ENCODE measurements around the gene ADAT3. TPM values are rescaled to one million over a fixed set of nuclear protein-coding genes. Genes with fewer than 3 reads are reported as not detected.

Gene ADAT3
- total RNA-seq, 3 donors from 2014 or later (not counting 1 experiment from before 2014, with no cell fraction given): 13.0 to 20.9 (median 13.1) TPM

GRCh38 chr19:1907563-1908363 lies 2.6 kb downstream of the ADAT3 start:
- H3K4me1 ChIP-seq (ENCODE audit: control insufficient read depth, insufficient read depth, low read length): peaks cover 62% of the 10 kb centered on the region
- ATAC-seq: no peak
- no peak overlapping the region for H3K4me3 Mint-ChIP-seq
- H3K27ac ChIP-seq (ENCODE audit: low read length): no peak overlapping the region
- no peaks in the 10 kb centered on the region for H3K9me3 ChIP-seq (ENCODE audit: control insufficient read depth, insufficient read depth, low read length)
- H3K27ac Mint-ChIP-seq: peak overlapping the region in 1 of 2 donors; percentile 8
- H3K4me1 Mint-ChIP-seq: peaks cover 25 to 35% of the 10 kb centered on the region in 2 donors
- H3K27me3 ChIP-seq (ENCODE audit: control insufficient read depth, insufficient read depth, low read length): no peaks in the 10 kb centered on the region
- intact Hi-C loops (cut with micrococcal nuclease): no loop called here
- TF ChIP-seq CTCF (IDR thresholded peaks at IDR 0.05): no peak
- DNase-seq: no peak
- no peaks in the 10 kb centered on the region for H3K36me3 Mint-ChIP-seq
- H3K27me3 Mint-ChIP-seq (ENCODE audit: low read depth in 2 of 2): no peaks in the 10 kb centered on the region
- H3K36me3 ChIP-seq (ENCODE audit: control insufficient read depth, insufficient read depth, low read length): no peaks in the 10 kb centered on the region
- H3K4me3 ChIP-seq (ENCODE audit: low read length): no peak overlapping the region
- 86% methylated on average over 43 of the region's 43 CpGs for WGBS (ENCODE audit: insufficient coverage)
- no peaks in the 10 kb centered on the region for H3K9me3 Mint-ChIP-seq

GRCh38 chr19:1908364-1908678 lies 3.1 kb downstream of the ADAT3 start:
- H3K27ac ChIP-seq (ENCODE audit: low read length): no peak overlapping the region
- H3K27ac Mint-ChIP-seq: peak overlapping the region; percentile 69 to 73
- H3K27me3 ChIP-seq (ENCODE audit: control insufficient read depth, insufficient read depth, low read length): no peaks in the 10 kb centered on the region
- 98% methylated on average over 13 of the region's 13 CpGs for WGBS (ENCODE audit: insufficient coverage)
- peaks cover 25 to 35% of the 10 kb centered on the region in 2 donors for H3K4me1 Mint-ChIP-seq
- intact Hi-C loops (cut with micrococcal nuclease): no loop called here
- H3K4me3 ChIP-seq (ENCODE audit: low read length): no peak overlapping the region
- H3K36me3 Mint-ChIP-seq: no peaks in the 10 kb centered on the region
- no peak overlapping the region for H3K4me3 Mint-ChIP-seq
- DNase-seq (no peak), ATAC-seq (no peak)
- H3K27me3 Mint-ChIP-seq (ENCODE audit: low read depth in 2 of 2): no peaks in the 10 kb centered on the region
- H3K36me3 ChIP-seq (ENCODE audit: control insufficient read depth, insufficient read depth, low read length): peaks cover 3% of the 10 kb centered on the region
- no peaks in the 10 kb centered on the region for H3K9me3 ChIP-seq (ENCODE audit: control insufficient read depth, insufficient read depth, low read length)
- TF ChIP-seq CTCF (IDR thresholded peaks at IDR 0.05): no peak
- H3K9me3 Mint-ChIP-seq: no peaks in the 10 kb centered on the region
- peaks cover 58% of the 10 kb centered on the region for H3K4me1 ChIP-seq (ENCODE audit: control insufficient read depth, insufficient read depth, low read length)

GRCh38 chr19:1909761-1910080 lies 4.5 kb downstream of the ADAT3 start:
- no peaks in the 10 kb centered on the region for H3K36me3 Mint-ChIP-seq
- no peak for ATAC-seq
- H3K4me3 Mint-ChIP-seq: peak overlapping the region; percentile 78
- 20% methylated on average over 10 of the region's 10 CpGs for WGBS (ENCODE audit: insufficient coverage)
- TF ChIP-seq CTCF (IDR thresholded peaks at IDR 0.05): no peak
- H3K4me1 Mint-ChIP-seq: peaks cover 25 to 31% of the 10 kb centered on the region in 2 donors
- peaks cover 5% of the 10 kb centered on the region for H3K36me3 ChIP-seq (ENCODE audit: control insufficient read depth, insufficient read depth, low read length)
- intact Hi-C loops (cut with micrococcal nuclease): no loop called here
- peak overlapping the region; percentile 26 for H3K27ac ChIP-seq (ENCODE audit: low read length)
- H3K27ac Mint-ChIP-seq: peak overlapping the region; percentile 69 to 73
- H3K27me3 Mint-ChIP-seq (ENCODE audit: low read depth in 2 of 2): no peaks in the 10 kb centered on the region
- H3K9me3 Mint-ChIP-seq: no peaks in the 10 kb centered on the region
- no peak overlapping the region for H3K4me3 ChIP-seq (ENCODE audit: low read length)
- no peaks in the 10 kb centered on the region for H3K9me3 ChIP-seq (ENCODE audit: control insufficient read depth, insufficient read depth, low read length)
- no peaks in the 10 kb centered on the region for H3K27me3 ChIP-seq (ENCODE audit: control insufficient read depth, insufficient read depth, low read length)
- DNase-seq: no peak
- H3K4me1 ChIP-seq (ENCODE audit: control insufficient read depth, insufficient read depth, low read length): peaks cover 48% of the 10 kb centered on the region

- intact Hi-C loops (cut with micrococcal nuclease): no loop called here
- no peak for TF ChIP-seq CTCF (IDR thresholded peaks at IDR 0.05)
- peaks cover 5% of the 10 kb centered on the region for H3K36me3 ChIP-seq (ENCODE audit: control insufficient read depth, insufficient read depth, low read length)
- Mint-ChIP-seq H3K4me1 (peaks cover 25 to 32% of the 10 kb centered on the region in 2 donors), H3K27me3 (ENCODE audit: low read depth in 2 of 2) (no peaks in the 10 kb centered on the region), H3K27ac (peak overlapping the region; percentile 69 to 73), H3K9me3 (no peaks in the 10 kb centered on the region), H3K4me3 (peak overlapping the region; percentile 78), H3K36me3 (no peaks in the 10 kb centered on the region)
- ATAC-seq (no peak), DNase-seq (no peak)
- no peaks in the 10 kb centered on the region for H3K9me3 ChIP-seq (ENCODE audit: control insufficient read depth, insufficient read depth, low read length)
- 90% methylated on average over 10 of the region's 10 CpGs for WGBS (ENCODE audit: insufficient coverage)
- no peak overlapping the region for H3K27ac ChIP-seq (ENCODE audit: low read length)
- no peak overlapping the region for H3K4me3 ChIP-seq (ENCODE audit: low read length)
- no peaks in the 10 kb centered on the region for H3K27me3 ChIP-seq (ENCODE audit: control insufficient read depth, insufficient read depth, low read length)
- H3K4me1 ChIP-seq (ENCODE audit: control insufficient read depth, insufficient read depth, low read length): peaks cover 45% of the 10 kb centered on the region
Measured at GRCh38 chr19:1910177-1910576, 5.0 kb downstream of the ADAT3 start.
